MG63 (cell line): ENCODE results near the gene INTS11. TPM values are rescaled to one million over a fixed set of nuclear protein-coding genes. Genes with fewer than 3 reads are reported as not detected.

ENCODE experiments used
- DNase-seq: peaks from one replicate; pipeline ENCODE4 v3.0.0-alpha.2; 2020
- H3K27me3 ChIP-seq: fragments of 250-450 bp; sonication (Bioruptor Pico); 2 replicates; pipeline ENCODE4 v1.5.1; 2020; ENCODE audit warnings: mild to moderate bottlenecking, moderate library complexity
- H3K36me3 ChIP-seq: fragments of 250-450 bp; sonication (Bioruptor Pico); 2 replicates; pipeline ENCODE4 v1.5.1; 2020; ENCODE audit warnings: mild to moderate bottlenecking, moderate library complexity
- H3K4me3 ChIP-seq: fragments of 250-450 bp; sonication (Bioruptor Pico); 2 replicates; pipeline ENCODE4 v1.5.1; 2020; ENCODE audit warnings: mild to moderate bottlenecking, moderate library complexity
- H3K9me3 ChIP-seq: fragments of 250-450 bp; sonication (Bioruptor Pico); 2 replicates; pipeline ENCODE4 v1.5.1; 2020; ENCODE audit warnings: mild to moderate bottlenecking, moderate library complexity
- total RNA-seq: library from RNA; depleted of rRNA; stranded (reverse); fragments of >200 nt; shearing (Covaris generic); gene quantifications from 2 replicates; pipeline ENCODE4 v1.2.3, GENCODE V29; 2014; ENCODE audit warnings: low replicate concordance; rRNA removed

Gene INTS11
- total RNA-seq, 1 experiment from 2014 or later, result 70.5 TPM

DNA sequence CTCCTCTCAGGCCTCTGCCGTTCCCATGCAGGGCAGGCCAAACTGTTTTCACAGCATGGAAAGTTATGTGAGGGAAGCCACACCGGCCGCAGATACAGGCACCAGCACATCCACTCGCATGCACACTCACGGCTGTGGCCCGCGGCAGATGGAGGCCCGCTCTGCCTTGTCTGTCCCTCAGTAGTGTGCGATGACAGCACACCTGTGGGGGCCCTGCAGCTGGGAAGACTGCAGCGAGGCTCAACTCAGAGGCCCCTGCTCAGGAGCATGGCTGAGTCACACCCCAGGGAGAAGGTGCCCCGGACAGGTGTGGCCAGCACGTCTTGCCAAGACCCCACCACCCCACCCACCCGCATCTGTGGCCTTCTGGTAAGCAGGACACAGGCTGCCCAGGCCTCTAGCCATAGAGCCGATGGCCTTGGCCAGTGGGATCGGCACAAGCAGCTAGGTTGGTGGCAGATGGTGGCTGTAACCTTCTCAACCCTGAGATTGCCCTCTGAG, 49.5 kb downstream of the INTS11 start:
- no peak overlapping the region; the same call in 1 of the 2 replicates for H3K4me3 ChIP-seq
- DNase-seq, result no peak

DNA sequence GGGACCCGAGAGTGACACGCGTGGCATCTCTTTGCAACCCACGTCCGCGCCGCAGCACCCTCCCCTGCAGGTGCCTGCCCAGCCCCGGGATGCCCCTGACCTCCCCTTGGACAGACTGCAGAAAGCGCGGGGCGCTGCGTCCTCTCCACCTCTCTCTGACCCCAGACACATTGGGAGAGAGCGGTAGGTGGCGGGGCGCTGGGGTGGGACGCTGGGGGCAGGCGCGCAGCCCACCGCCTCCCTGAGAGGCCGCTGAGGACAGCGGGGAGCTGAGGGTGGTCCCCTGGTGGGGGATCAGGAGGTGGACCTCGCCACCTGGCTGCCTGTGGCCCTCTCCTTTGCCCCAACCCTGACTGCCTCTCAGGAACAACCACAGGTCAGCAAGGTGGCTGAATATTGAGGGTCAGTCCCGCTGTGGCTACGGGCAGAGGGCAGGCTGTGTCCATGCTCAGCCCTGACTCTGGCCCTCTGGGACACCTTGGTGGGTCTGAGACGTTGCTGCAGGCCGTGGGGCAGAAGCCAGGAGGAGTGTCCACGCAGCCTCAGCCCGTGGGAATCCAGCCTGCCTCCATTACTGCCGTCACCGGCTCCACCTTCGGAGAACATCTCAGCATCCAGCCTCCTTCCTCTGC, 50.0 kb downstream of the INTS11 start:
- no peak for DNase-seq
- no peaks in the 10 kb centered on the region for H3K9me3 ChIP-seq
- H3K4me3 ChIP-seq, result peak overlapping the region; percentile 83
- H3K36me3 ChIP-seq, result peaks cover 27% of the 10 kb centered on the region
- no peaks in the 10 kb centered on the region for H3K27me3 ChIP-seq

More for the DNA sequence above, 49.5 kb downstream of the INTS11 start:
- Histone ChIP-seq H3K36me3 (peaks cover 27% of the 10 kb centered on the region), H3K9me3 (no peaks in the 10 kb centered on the region), H3K27me3 (no peaks in the 10 kb centered on the region)

DNA sequence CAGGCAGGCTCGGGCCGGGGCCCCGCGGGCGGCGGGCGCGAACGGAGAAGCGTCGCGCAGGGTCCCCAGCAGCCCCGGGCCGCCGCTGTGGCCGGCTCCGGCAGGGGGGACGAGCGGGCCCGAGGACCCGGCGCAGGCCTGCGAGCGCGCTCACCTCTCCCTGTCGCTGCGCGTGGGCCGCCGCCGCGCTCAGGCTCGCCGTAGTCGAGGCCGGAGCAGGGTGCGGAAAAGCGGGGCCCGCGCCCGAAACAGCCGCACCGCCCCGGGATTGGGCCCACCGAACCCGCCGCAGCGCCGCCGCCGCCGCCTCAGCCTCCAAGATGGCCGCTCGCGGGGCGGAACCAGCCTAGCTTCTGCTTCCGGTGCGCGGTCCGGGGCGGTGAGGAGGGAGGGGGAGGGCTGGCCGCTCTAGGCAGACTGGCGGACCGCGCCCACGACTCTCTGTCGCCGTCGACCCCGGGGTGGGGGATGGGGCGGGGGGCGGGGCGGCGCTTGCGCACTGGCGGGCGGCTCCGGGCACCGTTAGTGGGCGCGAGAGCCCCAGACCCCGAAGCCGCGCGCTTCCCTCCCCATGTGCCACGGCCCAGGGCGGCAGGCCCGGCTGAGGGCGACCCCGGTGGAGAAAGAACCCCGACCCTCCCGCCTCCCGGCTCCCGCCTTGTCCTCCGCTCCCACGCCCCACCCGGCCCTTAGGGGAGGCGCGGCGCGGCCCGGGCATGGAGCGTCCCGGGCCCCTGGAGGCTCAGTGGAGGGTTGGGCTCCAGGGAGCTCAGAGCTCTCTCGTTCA, 50.8 kb downstream of the INTS11 start, which contains the start of gene UBE2J2:
TSS of gene UBE2J2 (minus strand) at position 343 of the 787 bp plus-strand sequence. CDS start 5,862 bp downstream, outside the sequence.
- Histone ChIP-seq H3K9me3 (no peaks in the 10 kb centered on the region), H3K36me3 (peaks cover 28% of the 10 kb centered on the region), H3K27me3 (no peaks in the 10 kb centered on the region), H3K4me3 (peak within 1 kb of the TSS; percentile 83)
- DNase-seq, result peak; percentile 92

DNA sequence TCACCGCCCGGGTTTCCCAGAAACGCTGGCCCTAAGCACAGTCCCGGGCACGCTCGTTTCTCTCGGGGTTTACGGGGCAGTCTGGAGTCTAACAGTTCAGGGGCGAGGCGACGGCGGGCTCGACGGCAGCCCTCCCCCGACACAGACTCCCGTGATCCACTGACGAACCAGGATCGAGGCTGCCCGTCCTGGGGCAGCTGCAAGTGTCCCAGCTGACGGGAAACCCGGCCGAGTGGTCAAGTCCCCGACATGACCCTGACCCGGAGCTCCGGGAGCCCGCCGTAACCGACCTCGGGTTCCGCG, 51.3 kb downstream of the INTS11 start:
- peaks cover 32% of the 10 kb centered on the region for H3K36me3 ChIP-seq
- H3K27me3 ChIP-seq, result no peaks in the 10 kb centered on the region
- peak overlapping the region; percentile 83 for H3K4me3 ChIP-seq
- no peaks in the 10 kb centered on the region for H3K9me3 ChIP-seq
- no peak for DNase-seq

DNA sequence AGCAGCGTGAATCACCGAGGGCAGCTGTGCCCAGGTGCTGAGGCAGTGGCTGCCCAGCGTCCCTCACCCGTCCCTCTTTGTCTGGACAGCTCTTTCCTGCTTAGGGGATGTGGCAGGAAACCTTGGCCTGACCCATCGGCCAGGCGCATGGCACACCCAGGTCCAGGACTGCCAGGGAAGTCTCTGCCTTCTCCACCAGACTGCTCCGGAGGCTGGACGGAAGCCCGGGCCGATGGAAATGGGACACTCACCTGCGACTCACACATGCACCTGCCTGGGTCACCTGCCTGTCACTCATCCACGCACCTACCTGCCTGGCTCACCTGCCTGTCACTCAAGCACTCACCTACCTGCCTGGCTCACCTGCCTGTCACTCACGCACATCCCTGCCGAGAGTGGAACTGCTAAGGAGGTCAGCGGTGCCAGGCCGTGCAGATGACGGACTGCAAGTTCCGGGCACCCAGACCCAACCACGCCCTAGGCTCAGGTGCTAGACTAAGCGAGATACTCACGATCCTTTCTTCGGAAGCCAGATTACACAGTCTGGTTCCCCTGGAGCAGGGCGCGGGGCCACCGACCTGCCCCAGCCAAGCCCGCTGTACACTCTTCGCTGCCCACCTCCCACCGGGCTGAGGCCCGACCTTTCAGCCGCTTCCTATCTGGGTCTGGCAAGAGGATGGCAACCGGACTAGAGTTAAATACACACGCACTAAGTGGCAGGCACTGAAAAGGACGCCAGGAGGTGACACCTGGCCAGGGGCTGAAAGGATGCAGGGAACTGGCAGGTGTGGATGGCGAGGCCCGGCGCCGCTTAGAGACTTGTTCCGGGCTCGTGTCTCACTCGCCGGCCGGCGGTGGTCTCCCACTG, 51.9 kb downstream of the INTS11 start:
- no peak for DNase-seq
- Histone ChIP-seq H3K9me3 (no peaks in the 10 kb centered on the region), H3K4me3 (peak overlapping the region; percentile 83), H3K27me3 (no peaks in the 10 kb centered on the region), H3K36me3 (peaks cover 36% of the 10 kb centered on the region)

DNA sequence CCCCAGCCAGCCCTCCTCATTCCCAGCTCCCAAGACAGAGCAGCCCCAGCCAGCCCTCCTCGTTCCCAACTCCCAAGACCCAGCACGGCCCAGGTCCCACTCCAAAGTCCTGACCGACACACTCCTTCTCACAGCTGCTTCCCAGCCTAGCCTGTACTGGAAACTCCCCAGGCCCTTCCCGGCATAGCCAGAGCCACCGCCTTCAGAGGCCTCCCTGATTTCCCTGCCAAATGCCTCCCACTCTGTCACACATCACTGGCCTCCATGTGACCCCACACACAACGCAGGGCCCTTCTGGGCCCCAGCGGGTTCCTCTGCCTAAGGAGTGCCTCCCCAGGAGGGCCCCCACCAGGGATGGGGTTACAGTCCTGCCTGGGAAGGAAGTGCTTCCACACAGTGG, 53.6 kb downstream of the INTS11 start:
- DNase-seq, result no peak
- peaks cover 52% of the 10 kb centered on the region for H3K36me3 ChIP-seq
- no peaks in the 10 kb centered on the region for H3K27me3 ChIP-seq
- no peak overlapping the region for H3K4me3 ChIP-seq
- no peaks in the 10 kb centered on the region for H3K9me3 ChIP-seq

DNA sequence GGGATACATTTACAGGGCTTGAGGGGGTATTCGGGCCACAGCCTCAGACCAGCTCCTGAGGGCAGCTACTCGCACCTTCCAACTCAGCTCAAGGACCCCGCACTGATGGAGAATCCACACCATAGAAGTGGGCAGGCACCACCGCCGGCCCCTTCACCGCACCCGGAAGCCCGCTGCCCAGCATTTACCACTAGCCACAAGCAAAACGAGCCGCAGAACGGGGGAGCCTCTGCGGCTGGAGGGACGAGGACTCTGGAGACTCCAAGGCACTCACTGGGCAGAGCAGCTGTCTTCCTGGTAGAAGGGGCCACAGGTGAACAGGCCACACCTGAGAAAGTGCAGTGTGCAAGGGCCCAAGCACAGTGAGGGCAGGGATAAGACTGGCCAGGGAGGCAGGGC, 56.2 kb downstream of the INTS11 start:
- no peaks in the 10 kb centered on the region for H3K27me3 ChIP-seq
- no peak for DNase-seq
- peaks cover 73% of the 10 kb centered on the region for H3K36me3 ChIP-seq
- H3K9me3 ChIP-seq, result no peaks in the 10 kb centered on the region
- H3K4me3 ChIP-seq, result no peak overlapping the region

DNA sequence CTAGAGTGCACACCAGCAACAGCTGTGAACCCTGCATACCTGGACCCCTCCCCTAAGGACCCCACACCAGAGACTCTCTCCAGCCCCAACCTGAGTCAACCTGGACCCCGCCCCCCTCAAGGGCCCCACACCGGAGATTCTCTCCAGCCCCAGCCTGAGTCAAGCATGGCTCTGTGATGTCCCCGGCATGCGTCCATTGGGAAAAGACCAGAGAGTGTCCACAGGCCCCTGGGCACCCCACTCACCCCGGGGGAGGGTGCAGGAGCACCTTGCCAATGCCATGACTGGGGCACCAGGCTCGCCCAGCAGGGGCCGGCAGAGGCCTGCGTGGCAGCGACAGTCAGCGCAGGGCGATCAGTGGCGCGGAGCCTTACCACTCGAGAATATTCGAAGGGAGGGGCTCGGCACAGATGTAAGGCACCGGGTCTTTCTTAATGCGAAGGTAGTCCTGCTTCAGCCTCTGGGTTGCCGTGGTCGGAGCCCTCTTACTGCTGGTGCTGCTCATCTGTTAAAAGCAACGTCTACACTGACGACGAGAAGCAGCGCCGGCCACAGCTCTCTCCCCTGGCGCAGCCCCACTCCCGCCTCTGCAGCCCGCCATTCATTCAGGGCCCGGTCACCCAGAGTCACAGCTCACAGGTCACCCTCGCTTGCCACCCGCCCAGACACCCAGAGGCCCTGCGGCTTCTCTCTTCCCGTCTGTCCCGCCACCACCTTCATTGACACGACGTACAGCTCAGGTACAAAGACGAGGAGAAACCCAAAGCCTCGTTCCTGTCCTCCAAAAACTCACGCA, 56.8 kb downstream of the INTS11 start:
- Histone ChIP-seq H3K36me3 (peaks cover 74% of the 10 kb centered on the region), H3K4me3 (no peak overlapping the region), H3K27me3 (no peaks in the 10 kb centered on the region), H3K9me3 (no peaks in the 10 kb centered on the region)
- no peak for DNase-seq

DNA sequence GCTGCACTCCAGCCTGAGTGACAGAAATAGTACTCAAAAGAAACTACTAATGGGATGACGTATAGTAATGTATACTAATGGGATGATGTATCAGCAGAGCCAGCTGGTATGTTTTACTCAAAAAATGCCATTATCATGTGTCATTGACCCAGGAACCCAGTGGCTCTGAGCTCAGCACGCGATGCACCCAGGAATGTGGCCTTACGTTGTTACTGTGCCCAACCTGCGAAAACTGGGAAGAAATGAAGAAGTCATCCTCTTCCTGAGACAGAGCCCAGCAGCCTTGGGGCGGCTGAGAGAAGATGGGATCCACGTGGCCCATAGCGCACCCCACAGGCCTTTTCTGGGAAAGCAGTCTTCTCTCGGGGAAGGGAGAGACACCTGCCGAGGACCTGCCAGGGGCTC, 59.6 kb downstream of the INTS11 start:
- peak; percentile 83 for DNase-seq
- no peaks in the 10 kb centered on the region for H3K9me3 ChIP-seq
- H3K4me3 ChIP-seq, result no peak overlapping the region
- H3K36me3 ChIP-seq, result peaks cover 76% of the 10 kb centered on the region
- H3K27me3 ChIP-seq, result no peaks in the 10 kb centered on the region

DNA sequence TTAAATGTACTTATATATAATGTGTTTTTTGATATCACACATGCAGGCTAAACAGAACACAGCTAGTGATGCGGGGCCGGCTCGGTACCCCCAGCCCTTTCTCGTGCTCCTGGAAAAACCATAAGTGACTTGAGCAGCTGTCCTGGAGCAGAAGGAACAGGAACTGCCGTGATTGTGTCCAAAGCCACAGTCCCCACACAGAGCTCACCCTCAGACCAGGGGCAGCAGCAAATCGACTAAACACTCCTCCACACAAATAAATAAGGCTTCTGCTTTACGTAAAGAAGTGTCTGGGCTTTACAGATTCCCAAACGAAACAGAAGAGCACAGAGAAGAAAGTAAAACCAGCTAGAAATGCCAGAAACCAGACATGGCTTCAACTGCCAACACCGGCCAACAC, 60.4 kb downstream of the INTS11 start:
- Histone ChIP-seq H3K36me3 (peaks cover 79% of the 10 kb centered on the region), H3K9me3 (no peaks in the 10 kb centered on the region), H3K4me3 (no peak overlapping the region), H3K27me3 (no peaks in the 10 kb centered on the region)
- no peak for DNase-seq

DNA sequence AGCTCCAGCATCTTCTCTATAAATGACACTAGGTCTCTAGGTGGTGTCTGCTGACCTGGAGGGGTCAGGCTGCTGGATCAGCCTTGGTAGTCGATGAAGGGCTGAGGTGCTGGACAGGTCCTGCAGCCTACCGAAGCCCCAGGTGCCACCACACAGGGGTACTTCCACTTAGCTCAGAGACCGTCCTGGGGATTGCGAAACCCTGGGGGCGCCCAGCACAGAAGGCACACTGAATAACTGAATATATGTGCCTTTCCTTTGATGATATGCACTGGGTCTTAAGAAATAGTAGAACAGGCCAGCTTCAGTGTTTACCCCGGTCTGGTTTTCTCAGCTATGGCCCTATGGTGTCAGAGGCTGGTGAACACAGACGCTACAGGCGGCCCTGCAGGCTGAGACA, 61.7 kb downstream of the INTS11 start:
- Histone ChIP-seq H3K4me3 (no peak overlapping the region), H3K36me3 (peaks cover 72% of the 10 kb centered on the region), H3K27me3 (no peaks in the 10 kb centered on the region), H3K9me3 (no peaks in the 10 kb centered on the region)
- DNase-seq, result no peak

DNA sequence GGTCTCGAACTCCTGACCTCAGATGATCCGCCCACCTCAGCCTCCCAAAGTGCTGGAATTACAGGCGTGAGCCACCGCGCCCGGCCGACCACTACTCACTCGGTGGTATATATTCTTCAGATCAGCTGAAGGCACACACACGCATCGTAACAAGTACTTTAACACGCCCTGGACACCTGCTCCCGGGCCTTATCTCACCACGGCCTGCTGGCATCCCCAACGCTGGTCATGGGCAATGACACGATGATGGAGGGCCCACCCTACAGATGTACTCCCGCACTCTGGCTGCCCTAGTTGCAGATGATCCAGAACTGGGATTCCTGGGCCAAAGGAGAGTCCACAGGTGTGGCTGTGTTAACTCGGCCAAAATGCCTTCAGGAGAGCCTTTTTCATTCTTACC, 62.4 kb downstream of the INTS11 start:
- H3K27me3 ChIP-seq, result no peaks in the 10 kb centered on the region

More for the DNA sequence above, 62.4 kb downstream of the INTS11 start:
- Histone ChIP-seq H3K4me3 (no peak overlapping the region), H3K9me3 (no peaks in the 10 kb centered on the region), H3K36me3 (peaks cover 65% of the 10 kb centered on the region)
- DNase-seq, result no peak

Other genes with a start within 250 kb of the INTS11 start
- gene C1orf159, start 208.6 kb downstream of the INTS11 start, total RNA-seq, result 7.3 and 18.2 TPM in 2 replicates
- gene TTLL10, start 150.8 kb downstream of the INTS11 start, total RNA-seq, result not detected in 2 replicates
- gene TNFRSF18, start 118.1 kb downstream of the INTS11 start, total RNA-seq, result not detected in 2 replicates
- not detected in 2 replicates for gene TNFRSF4, start 110.5 kb downstream of the INTS11 start, total RNA-seq
- 93.0 and 126 TPM in 2 replicates for gene SDF4, start 92.7 kb downstream of the INTS11 start, total RNA-seq
- 36.6 and 37.4 TPM in 2 replicates for gene B3GALT6, start 92.4 kb downstream of the INTS11 start, total RNA-seq
- gene C1QTNF12, start 77.9 kb downstream of the INTS11 start, total RNA-seq, result 0.26 TPM in 1 of 2 replicates, not detected in the other
- 66.2 and 94.1 TPM in 2 replicates for gene UBE2J2, start 50.8 kb downstream of the INTS11 start, total RNA-seq
- 0.20 and 2.5 TPM in 2 replicates for gene SCNN1D, start 44.2 kb downstream of the INTS11 start, total RNA-seq
- 20.0 and 24.2 TPM in 2 replicates for gene ACAP3, start 16.7 kb downstream of the INTS11 start, total RNA-seq
- 46.7 and 53.3 TPM in 2 replicates for gene PUSL1, start 16.1 kb downstream of the INTS11 start, total RNA-seq
- gene CPTP, start 142 bp upstream of the INTS11 start, total RNA-seq, result 18.1 and 31.1 TPM in 2 replicates
- gene TAS1R3, start 6.6 kb upstream of the INTS11 start, total RNA-seq, result not detected in 2 replicates
- 55.3 and 107 TPM in 2 replicates for gene DVL1, start 24.8 kb upstream of the INTS11 start, total RNA-seq
- gene MXRA8, start 33.9 kb upstream of the INTS11 start, total RNA-seq, result 259 and 316 TPM in 2 replicates
- 94.2 and 226 TPM in 2 replicates for gene AURKAIP1, start 50.5 kb upstream of the INTS11 start, total RNA-seq
- 45.1 and 47.9 TPM in 2 replicates for gene CCNL2, start 74.7 kb upstream of the INTS11 start, total RNA-seq
- 32.0 and 55.2 TPM in 2 replicates for gene MRPL20, start 82.6 kb upstream of the INTS11 start, total RNA-seq
- not detected in 2 replicates for gene ANKRD65, start 96.6 kb upstream of the INTS11 start, total RNA-seq
- gene VWA1, start 111.0 kb upstream of the INTS11 start, total RNA-seq, result 0.59 and 6.2 TPM in 2 replicates
- gene ATAD3C, start 125.0 kb upstream of the INTS11 start, total RNA-seq, result not detected in 2 replicates
- gene ATAD3B, start 147.1 kb upstream of the INTS11 start, total RNA-seq, result 26.1 and 36.6 TPM in 2 replicates
- 66.9 and 74.6 TPM in 2 replicates for gene ATAD3A, start 187.5 kb upstream of the INTS11 start, total RNA-seq
- not detected in 2 replicates for gene TMEM240, start 216.0 kb upstream of the INTS11 start, total RNA-seq